SIG-M5 (cell line): Measurements from ENCODE around the gene PRAME.
"Not testable (repeated sequence)": the region's sequence is repeated elsewhere in the genome, so short reads cannot be mapped to it uniquely, and the experiment has no call there.

ENCODE experiments used
- DNase-seq: peaks from one replicate; lab custom pipeline; 2025; lab: John Stamatoyannopoulos, UW

Gene PRAME, protein sequence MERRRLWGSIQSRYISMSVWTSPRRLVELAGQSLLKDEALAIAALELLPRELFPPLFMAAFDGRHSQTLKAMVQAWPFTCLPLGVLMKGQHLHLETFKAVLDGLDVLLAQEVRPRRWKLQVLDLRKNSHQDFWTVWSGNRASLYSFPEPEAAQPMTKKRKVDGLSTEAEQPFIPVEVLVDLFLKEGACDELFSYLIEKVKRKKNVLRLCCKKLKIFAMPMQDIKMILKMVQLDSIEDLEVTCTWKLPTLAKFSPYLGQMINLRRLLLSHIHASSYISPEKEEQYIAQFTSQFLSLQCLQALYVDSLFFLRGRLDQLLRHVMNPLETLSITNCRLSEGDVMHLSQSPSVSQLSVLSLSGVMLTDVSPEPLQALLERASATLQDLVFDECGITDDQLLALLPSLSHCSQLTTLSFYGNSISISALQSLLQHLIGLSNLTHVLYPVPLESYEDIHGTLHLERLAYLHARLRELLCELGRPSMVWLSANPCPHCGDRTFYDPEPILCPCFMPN

DNA sequence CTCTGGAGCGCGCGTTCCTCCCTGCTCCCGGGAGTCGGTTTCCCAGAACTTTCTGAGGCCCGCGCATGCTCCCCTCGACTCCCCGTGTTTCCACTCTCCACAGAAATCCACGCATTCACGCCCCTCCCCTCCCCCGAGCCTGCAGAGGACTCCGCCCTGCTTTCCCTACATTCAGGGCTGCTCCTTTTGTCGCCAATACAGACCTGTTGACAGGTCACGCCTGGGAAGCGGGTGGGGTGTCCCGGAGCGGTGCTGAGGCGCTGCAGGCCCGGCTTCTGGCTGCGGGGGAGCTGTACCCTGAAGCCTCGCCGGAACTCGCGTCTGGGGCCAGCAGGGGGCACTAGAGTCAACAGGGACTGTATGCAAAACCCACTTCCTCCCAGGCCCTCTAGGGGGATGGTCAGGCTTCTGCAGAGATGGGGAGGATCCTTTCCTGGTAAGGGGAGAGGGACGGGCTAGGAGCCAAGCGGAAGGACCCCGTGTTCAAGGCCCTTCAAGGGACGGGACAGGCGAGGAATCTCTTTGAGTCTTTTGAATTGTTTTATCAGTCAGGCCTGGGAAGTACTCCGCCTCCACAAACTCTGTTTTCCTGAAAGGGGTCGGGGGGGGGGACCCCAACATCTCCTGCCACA, at the start of gene PRAME:
PRAME (minus strand) TSS at position 294 of the 632 bp plus-strand sequence. CDS start 2,433 bp downstream, outside the sequence.
- no peak for DNase-seq

DNA sequence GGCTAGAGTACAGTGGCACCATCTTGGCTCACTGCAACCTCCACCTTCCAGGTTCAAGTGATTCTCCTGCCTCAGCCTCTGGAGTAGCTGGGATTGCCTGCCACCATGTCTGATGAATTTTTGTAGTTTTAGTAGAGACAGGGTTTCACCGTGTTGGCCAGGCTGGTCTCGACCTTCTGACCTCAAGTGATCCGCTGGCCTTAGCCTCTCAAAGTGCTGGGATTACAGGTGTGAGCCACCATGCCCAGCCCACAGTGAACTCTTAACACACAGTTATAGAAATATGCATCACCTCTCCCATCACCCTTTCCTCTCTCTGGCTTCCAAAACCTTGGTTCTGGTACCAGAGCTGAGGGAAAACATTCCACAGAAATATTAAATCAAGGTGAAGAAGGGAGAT, 49.0 kb upstream of the PRAME start:
- not testable (repeated sequence) for DNase-seq

DNA sequence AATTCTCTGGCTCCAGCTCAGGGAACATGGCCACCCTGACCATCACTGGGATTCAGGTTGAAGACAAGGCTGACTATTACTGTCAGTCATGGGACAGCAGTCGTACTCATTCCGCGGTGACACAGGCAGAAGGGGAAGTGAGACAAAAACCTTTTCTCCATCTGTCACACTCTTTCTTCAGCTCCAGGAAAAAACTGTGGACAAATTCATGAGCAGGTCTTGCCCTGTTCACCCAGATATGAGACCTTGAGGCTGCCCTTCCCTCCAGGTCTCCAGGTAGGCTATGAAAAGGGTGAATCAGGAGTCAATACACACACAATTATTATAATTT, 46.0 kb upstream of the PRAME start:
- DNase-seq = no peak

DNA sequence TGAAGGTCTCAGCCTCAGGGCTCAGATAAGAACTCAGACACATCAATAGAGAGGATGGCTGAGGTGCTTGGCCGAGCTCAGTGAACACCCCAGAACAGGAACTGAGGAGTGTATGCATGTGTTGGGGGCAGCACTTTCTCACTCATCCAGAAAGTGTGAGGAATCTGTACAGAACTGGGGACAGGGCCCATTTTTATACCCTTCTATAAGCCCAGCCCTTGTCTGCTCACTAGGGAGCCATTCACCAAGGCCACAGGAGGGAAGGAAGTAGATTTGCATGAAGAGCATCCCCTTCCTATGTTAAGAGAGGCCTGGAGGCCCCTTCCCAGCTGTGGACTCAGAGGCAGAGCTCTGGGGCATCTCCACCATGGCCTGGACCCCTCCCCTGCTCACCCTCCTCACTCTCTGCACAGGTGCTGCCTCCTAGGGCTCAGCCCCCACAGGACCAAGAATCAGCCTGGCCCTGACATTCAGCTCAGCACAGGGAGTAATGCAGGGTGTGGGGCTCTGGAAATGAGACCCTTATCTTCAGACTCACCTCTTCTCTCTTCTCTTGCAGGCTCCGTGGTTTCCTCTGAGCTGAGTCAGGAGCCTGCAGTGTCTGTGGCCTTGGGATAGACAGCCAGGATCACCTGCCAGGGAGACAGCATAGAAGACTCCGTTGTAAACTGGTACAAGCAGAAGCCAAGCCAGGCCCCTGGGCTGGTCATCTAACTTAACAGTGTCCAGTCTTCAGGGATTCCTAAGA, 45.4 kb upstream of the PRAME start:
- no peak for DNase-seq

DNA sequence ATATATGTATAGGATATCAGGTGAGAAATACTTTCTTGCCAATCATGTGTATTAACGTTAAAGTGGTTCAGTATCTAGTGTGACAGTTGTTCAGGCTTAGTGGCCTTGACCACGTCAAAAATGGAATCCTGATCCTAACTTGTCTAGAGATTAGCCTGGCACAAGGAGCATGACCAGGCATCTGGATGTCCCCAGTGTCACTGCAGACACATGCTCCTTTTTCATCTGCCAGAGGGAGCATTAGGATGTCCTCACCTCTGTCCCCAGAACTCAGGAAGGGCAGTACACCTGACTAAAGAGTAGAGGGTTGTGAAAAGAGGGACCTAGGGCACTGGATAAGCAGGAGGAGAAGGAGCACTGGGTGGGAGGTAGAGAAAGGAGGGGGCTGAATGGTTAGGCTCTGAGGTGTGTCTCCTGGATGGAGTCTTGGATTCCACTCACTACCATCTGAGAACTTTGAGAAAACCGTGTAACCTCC, 44.4 kb upstream of the PRAME start:
- no peak for DNase-seq

DNA sequence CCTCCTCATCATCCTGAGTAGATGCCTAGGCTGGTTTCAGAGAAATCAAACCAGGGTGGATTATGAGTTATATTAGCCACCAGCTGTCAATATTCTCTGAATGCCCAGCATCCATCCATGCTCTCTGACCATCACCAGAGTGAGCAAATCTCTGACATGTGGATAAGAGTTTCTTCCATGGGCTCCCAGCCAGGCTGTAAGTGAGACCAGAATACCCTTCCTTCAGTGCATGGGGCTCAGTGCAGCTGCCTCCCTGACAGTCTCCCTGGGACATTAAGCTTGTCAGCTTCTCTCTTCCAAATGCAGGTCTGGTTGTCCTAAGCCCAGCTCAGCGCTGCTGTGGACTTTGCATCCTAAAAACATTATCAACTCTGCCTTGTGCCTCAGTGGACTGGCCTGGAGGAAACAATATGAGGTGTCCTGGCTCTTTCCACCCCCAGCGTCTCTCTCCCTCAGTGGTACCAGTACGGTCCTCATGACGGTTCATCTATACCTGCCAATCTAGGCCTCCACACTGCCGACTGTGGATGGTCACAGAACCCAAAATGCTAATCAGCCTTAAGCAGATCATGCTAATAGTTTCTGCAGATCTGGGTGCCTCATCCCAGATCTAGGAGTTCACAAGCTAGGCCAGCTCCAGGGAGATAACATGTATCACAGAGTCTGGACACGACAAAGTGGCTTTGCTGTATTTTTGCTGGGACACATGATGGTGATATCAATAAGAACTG, 41.6 kb upstream of the PRAME start:
- DNase-seq = no peak

DNA sequence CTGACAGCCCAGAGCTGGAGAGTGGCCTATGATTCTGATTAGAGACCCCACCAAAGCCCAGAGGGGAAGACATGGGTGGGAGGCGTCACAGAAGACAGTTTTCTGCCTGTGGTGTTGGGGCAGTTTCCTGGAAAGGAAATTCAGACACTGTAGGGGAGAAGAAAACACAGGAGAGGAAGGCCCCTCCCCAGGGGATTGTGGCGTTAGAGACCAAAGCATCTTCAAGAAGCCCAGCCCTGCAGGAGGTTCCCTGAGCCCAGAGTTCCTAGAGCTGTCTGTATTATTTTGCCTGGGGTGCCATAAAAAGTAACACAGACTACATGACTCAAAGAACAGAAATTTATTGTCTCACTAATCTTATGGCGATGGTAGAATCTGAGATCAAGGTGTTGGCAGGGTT, 40.2 kb upstream of the PRAME start:
- no peak for DNase-seq

DNA sequence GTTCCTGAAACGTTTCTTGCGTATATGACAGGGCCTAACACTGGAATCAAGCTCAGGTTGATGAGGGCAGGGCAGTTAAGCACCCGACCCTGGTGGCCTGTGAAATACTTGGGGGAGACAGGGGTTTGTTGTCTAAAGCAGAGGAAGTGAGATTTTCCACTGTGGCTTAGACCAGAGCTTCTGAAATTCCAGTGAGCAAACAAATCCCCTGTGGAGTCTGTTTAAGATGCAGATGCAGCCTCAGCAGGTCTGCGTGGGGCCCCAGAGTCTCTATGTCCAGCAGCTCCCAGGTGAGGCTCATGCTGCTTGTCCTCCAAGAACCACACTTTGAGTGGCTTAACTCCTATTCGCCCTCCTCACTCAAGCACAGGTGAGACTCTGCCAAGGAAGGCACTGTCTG, 39.1 kb upstream of the PRAME start:
- no peak for DNase-seq

DNA sequence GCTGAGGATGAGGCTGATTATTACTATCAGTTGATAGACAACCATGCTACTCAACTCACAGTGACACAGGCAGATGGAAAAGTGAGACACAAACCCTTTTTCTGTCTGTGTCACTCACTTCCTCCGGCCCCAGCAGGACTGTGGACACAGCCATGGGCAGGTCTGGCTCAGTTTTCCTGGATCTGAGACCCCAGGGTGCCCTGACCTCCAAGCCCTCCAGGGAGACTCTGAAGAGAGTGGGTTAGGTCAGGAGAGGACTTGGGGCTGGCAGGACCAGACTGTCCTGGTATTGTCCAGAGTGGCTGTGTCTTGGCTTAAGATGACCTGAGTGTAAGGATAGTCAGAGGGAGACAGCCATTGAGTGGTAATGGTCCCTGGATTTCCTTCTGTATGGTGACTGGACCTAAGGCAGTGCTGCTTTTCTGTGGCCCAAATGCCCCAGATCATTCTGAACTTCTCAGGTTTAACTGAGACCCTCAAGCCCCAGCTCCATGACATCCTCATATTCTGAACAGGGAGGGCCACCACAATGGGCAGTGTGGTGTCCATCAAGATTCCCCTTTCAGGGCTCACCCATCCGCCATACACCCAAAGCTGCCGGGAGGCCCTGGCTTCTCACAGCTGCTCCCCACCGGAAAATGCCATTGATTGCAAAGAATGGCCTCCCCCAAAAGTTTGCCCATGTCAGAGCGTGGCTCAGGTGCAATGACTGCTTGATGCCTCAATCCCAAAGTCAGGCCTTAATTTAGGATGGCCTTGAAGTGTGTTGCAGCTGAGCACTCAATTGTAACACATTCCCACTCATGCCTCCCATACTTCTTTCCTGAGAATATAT, 36.2 kb upstream of the PRAME start:
- DNase-seq = no peak

DNA sequence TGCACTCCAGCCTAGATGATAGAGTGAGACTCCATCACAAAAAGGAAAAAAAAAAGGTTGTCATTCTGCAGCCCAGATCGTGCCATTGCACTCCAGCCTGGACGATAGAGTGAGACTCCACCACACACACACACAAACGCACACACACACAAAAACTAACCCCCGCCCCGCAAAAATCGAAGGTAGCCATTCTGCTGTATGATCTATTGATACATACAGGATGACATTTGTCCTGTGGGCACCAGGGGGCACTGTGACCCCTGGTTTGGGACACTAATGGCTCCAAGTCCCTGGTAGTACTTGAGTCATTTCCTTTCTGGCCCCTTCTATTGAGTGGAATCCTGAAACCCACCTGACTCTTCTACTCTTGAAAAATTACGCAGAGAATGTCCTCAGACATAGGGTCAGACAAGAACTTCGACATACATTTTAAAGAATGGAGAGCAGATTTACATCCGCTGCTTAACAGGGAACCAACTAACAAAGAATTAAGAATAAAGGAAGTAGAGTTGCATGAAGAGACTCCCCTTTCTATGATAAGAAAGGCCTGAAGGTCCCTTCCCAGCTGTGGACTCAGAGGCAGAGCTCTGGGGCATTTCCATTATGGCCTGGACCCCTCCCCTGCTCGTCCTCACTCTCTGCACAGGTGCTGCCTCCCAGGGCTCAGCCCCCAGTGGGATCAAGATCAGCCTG, 35.0 kb upstream of the PRAME start:
- DNase-seq = no peak

DNA sequence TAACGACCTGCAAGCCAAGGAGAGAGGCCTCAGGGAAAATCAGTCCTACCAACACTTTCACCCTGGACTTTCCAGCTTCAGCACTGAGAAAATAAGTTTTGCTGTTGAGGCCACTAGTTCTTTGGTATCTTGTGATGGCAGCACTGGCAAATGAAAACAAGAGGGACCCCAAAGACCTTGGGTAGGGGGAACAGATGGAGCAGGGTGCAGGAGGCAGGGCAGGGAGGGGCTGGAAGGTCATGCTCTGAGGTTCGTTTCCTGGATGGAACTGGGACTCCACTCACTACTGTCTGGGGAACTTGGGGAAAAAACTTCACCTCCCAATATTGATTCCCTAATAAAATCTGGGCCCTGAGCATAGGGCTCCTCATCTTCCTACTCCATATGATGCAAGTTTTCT, 34.2 kb upstream of the PRAME start:
- DNase-seq = no peak

DNA sequence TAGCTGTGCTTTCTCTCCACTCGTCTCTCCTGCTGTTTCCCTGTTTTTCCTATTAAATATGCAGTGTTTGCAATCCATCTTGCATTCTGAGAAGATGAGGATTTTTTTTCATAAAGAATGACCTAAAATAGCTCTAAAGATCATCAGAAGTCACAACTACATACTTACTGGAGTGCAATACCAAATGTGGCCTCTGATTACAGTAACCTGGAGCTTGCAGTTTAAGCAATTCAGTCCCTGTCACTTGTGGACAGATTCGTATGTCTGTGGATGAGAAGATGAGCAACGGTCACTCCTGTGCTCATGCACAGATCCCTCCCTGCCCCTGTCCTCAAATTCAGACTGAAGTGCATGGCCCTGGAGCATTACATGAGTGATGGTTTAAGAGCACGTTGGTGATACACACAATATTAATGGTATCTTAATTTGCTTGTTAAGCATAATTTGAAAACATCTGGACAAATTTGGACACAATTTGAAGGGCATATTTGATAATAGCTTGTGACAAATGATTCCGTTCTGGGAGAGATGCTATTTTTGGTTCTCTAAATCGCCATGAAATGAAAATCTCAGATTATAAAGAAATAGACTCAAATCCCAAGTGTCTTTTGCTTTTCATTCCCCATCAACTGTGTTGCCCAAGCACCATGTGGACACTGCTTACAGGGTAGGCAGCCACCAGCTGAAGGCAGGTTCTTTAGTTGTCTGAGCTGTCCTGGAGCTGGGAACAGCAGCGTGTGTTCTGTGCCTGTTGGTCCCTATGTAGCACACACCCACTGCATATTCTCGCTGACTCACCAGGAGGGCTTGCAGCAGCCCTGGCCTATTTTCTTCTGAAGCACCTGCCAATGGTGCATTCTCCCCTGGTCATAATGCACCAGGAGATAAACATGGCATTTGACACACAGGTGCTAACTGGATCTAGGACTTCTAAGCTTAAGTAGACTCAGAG, 32.6 kb upstream of the PRAME start:
- no peak for DNase-seq

DNA sequence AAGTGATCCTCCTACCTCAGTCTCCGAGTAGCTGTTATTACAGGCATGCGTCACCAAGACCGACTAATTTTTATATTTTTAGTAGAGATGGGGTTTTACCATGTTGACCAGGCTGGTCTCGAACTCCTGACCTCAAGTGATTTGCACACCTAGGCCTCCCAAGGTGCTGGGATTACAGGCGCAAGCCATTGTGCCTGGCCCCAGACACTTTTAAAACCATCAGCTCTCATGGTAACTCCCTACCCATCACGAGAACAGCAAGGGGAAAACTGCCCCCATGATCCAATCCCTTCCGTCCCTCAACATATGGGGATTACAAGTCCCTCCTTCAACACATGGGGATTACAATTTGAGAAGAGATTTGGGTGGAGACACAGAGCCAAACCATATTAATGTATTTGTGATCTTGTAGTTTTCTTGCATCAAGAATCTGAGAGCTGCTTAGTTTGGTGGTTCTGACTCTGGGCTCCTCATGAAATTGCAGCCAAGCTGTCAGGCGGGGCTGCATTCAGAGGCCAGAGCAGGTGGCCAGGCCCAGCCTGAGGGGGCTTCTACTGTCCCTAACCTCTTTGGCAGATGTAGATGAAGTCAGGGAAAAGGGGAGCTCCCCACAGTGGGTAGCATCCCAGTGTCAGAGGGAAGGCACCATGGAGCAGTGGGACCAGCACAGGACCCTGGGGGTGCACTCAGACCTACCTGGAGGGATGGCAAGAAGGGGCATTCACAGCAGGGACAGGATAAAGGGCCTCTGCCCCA, 31.2 kb upstream of the PRAME start:
- no peak for DNase-seq

DNA sequence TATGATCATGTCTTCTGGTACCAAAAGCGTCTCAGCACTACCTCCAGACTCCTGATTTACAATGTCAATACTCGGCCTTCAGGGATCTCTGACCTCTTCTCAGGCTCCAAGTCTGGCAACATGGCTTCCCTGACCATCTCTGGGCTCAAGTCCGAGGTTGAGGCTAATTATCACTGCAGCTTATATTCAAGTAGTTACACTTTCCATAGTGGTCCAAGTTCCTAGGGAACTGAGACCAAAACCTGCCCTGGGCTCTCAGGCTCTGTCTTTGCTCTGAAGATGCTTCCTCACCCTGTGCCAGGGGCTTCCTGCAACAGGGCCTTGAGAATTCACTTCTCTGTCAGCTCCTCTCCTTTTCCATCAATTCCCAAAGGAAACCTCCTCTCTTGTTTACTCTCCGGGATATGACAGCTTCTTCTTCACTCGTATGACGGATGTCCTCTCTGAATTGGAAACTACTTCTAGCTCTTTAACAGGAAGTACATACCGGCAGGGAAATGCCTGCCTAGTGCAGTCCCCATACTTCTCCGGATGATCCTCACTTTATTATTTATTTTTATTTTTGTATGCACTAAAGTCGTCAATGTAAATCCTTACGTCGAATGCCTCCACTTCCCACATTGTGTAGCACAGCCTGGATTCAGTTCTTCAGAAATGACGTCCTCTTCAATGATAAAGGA, 29.6 kb upstream of the PRAME start:
- no peak for DNase-seq

DNA sequence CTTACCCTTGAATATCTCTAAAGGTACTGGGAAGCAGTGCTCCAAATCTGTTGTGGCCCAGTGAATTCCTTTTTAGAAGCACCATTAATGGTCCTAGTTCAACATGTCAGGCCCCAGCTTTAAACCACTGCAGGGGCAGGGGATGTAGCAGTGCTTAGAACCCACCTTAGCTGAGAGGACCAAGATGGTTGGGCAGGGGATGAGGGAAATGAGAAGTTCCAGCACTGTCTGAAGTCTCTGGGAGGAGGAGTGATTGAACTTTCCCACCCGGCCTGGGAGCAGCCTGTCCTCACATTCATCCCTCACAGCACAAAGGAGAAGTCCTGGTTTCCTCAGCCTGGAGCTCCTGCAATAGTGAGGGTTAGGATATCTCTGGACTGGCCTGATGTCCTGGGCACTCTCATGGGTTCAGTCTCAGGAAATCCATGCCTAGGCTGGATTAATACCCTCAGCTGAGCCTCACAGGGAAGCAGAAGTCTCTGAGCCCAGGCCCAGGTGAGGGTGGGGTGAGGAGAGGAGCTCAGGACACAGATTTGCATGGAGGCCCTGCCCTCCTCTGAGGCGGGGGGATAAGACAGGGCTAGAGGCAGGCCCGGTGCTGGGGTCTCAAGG, 28.6 kb upstream of the PRAME start:
- no peak for DNase-seq

DNA sequence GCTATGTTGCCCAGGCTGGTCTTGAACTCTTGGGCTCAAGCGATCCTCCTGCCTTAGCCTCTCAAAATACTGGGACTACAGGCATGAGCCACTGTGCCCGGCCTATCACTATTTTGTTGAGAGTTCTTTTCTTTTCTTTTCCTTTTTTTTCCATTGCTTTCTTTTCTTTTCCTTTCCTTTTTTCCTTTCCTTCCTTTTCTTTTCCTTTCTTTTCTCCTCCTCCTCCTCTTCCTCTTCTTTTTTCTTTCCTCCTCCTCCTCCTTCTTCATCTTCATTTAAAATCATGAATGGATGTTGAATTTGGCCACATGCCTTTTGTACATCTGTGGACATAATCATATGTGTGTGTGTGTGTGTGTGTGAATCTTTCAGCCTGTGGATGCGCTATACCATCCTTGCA, 25.7 kb upstream of the PRAME start:
- no peak for DNase-seq

DNA sequence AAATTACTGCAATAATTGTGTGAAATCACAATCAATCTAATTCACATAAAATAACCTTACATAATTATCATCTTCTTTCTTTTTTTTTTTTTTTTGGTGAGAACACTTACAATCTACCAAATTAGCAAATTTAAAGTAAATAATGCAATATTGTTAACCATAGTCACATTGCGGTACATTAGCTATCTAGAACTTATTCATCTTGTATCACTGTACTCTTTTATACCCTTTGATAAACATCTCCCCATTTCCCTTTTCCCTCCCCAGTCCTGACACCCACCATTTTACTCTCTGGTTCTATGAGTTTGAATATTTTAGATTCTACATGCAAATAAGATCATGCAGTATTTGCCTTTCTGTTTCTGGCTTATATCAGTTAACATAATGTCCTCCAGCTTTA, 24.0 kb upstream of the PRAME start:
- DNase-seq = no peak

DNA sequence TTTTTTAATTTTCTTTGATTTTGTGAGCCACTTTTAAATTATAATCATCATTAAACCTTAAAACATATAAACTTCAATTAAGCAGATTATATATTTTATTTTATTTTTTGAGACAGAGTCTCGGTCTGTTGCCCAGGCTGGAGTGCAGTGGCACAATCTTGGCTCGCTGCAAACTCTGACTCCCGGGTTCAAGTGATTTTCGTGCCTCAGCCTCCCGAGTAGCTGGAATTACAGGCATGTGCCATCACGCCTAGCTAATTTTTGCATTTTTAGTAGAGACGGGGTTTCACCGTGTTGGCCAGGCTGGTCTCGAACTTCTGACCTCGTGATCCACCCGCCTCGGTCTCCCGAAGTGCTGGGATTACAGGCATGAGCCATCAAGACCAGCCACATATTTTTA, 22.5 kb upstream of the PRAME start:
- DNase-seq = not testable (repeated sequence)
